ENCODE results near the gene FIGNL2. TPM values are rescaled to one million over a fixed set of nuclear protein-coding genes. Genes with fewer than 3 reads are reported as not detected.
"Not testable (repeated sequence)": the region's sequence is repeated elsewhere in the genome, so short reads cannot be mapped to it uniquely, and the experiment has no call there.

FIGNL2 gene
- total RNA-seq, 4 donors from 2014 or later: 0.16 to 0.40 (median 0.32) TPM

- H3K27ac ChIP-seq: no peak overlapping the region
- no peaks in the 10 kb centered on the region for H3K36me3 ChIP-seq
- WGBS: 92% methylated on average over 11 of the region's 16 CpGs
- peaks cover 6% of the 10 kb centered on the region for H3K27me3 ChIP-seq
- TF ChIP-seq EP300 (IDR thresholded peaks at IDR 0.05): no peak
- TF ChIP-seq POLR2AphosphoS5 (IDR thresholded peaks at IDR 0.05): no peak
- TF ChIP-seq, protein P1, sequence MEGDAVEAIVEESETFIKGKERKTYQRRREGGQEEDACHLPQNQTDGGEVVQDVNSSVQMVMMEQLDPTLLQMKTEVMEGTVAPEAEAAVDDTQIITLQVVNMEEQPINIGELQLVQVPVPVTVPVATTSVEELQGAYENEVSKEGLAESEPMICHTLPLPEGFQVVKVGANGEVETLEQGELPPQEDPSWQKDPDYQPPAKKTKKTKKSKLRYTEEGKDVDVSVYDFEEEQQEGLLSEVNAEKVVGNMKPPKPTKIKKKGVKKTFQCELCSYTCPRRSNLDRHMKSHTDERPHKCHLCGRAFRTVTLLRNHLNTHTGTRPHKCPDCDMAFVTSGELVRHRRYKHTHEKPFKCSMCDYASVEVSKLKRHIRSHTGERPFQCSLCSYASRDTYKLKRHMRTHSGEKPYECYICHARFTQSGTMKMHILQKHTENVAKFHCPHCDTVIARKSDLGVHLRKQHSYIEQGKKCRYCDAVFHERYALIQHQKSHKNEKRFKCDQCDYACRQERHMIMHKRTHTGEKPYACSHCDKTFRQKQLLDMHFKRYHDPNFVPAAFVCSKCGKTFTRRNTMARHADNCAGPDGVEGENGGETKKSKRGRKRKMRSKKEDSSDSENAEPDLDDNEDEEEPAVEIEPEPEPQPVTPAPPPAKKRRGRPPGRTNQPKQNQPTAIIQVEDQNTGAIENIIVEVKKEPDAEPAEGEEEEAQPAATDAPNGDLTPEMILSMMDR (IDR thresholded peaks at IDR 0.05): no peak
- no peak for TF ChIP-seq POLR2A (IDR thresholded peaks at IDR 0.05)
- no peak for DNase-seq (ENCODE audit: low spot score in 2 of 2)
- no peak overlapping the region for H3K4me3 ChIP-seq
- peaks cover 1% of the 10 kb centered on the region for H3K4me1 ChIP-seq
- H3K9me3 ChIP-seq: no peaks in the 10 kb centered on the region
Observed at GRCh38 chr12:51806896-51807295, 41.6 kb downstream of the FIGNL2 start.

GRCh38 chr12:51801027-51801426, 47.5 kb downstream of the FIGNL2 start:
- H3K4me3 ChIP-seq: no peak overlapping the region
- H3K9me3 ChIP-seq: no peaks in the 10 kb centered on the region
- WGBS: 92% methylated on average over 1 of the region's 1 CpG
- H3K36me3 ChIP-seq: no peaks in the 10 kb centered on the region
- DNase-seq (ENCODE audit: low spot score in 2 of 2): no peak
- no peak overlapping the region for H3K27ac ChIP-seq
- H3K4me1 ChIP-seq: no peaks in the 10 kb centered on the region
- TF ChIP-seq POLR2A (IDR thresholded peaks at IDR 0.05) (no peak), POLR2AphosphoS5 (IDR thresholded peaks at IDR 0.05) (no peak), EP300 (IDR thresholded peaks at IDR 0.05) (no peak)
- TF ChIP-seq, protein P1 (IDR thresholded peaks at IDR 0.05): no peak
- no peaks in the 10 kb centered on the region for H3K27me3 ChIP-seq

DNA sequence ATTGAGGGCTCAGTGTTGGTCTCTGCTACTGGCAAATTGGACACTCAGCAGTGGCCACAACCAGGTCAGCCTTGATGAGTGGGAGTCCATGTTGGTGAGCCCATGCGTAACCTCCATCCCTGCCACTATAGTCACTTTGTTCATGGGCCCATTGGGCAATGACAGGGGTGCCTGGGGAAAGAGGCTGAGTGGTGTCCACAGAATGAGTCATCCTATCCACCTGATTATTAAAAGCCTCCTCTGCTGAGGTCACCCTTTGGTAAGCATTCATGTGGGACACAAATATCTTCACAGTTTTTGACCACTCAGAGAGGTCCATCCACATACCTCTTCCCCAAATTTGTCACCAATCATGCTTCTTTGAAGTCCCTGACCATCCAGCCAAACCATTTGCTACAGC, 50.0 kb downstream of the FIGNL2 start:
- Histone ChIP-seq H3K36me3 (no peaks in the 10 kb centered on the region), H3K4me3 (no peak overlapping the region), H3K9me3 (no peaks in the 10 kb centered on the region), H3K27ac (no peak overlapping the region), H3K4me1 (no peaks in the 10 kb centered on the region), H3K27me3 (no peaks in the 10 kb centered on the region)
- TF ChIP-seq EP300 (IDR thresholded peaks at IDR 0.05): no peak
- DNase-seq (ENCODE audit: low spot score in 2 of 2): no peak
- WGBS: no CpG with 5 or more reads among the region's 1 CpG

GRCh38 chr12:51798051-51798450, 50.5 kb downstream of the FIGNL2 start:
- DNase-seq (ENCODE audit: low spot score in 2 of 2); H3K4me3 ChIP-seq; H3K27ac ChIP-seq; H3K9me3 ChIP-seq; H3K27me3 ChIP-seq; H3K36me3 ChIP-seq; H3K4me1 ChIP-seq: not testable (repeated sequence)
- 90% methylated on average over 2 of the region's 4 CpGs for WGBS

- DNase-seq (ENCODE audit: low spot score in 2 of 2): no peak
- H3K27me3 ChIP-seq: no peaks in the 10 kb centered on the region
- H3K4me3 ChIP-seq: no peak overlapping the region
- H3K9me3 ChIP-seq: no peaks in the 10 kb centered on the region
- H3K36me3 ChIP-seq: no peaks in the 10 kb centered on the region
- H3K27ac ChIP-seq: no peak overlapping the region
- 82% methylated on average over 6 of the region's 6 CpGs for WGBS
- no peaks in the 10 kb centered on the region for H3K4me1 ChIP-seq
- TF ChIP-seq POLR2AphosphoS5 (IDR thresholded peaks at IDR 0.05) (no peak), EP300 (IDR thresholded peaks at IDR 0.05) (no peak), POLR2A (IDR thresholded peaks at IDR 0.05) (no peak)
- TF ChIP-seq, protein P1 (IDR thresholded peaks at IDR 0.05): no peak
Observed at GRCh38 chr12:51797301-51797700, 51.2 kb downstream of the FIGNL2 start.

GRCh38 chr12:51793201-51793600, 55.3 kb downstream of the FIGNL2 start:
- Histone ChIP-seq H3K36me3 (no peaks in the 10 kb centered on the region), H3K27ac (no peak overlapping the region), H3K9me3 (no peaks in the 10 kb centered on the region), H3K4me3 (no peak overlapping the region), H3K27me3 (no peaks in the 10 kb centered on the region), H3K4me1 (no peaks in the 10 kb centered on the region)
- no peak for DNase-seq (ENCODE audit: low spot score in 2 of 2)
- TF ChIP-seq POLR2A (IDR thresholded peaks at IDR 0.05): no peak
- TF ChIP-seq, protein P1 (IDR thresholded peaks at IDR 0.05): no peak
- no peak for TF ChIP-seq POLR2AphosphoS5 (IDR thresholded peaks at IDR 0.05)
- TF ChIP-seq EP300 (IDR thresholded peaks at IDR 0.05): no peak
- 92% methylated on average over 1 of the region's 1 CpG for WGBS
